Skin epidermis (tissue), 12 donors: Measurements from ENCODE around the gene LTBP1.

Source experiments
- H3K27ac ChIP-seq, 21 experiments: fragments of 200-600 bp; sonication (generic) in 11 of 21; one replicate each; pipeline ENCODE4 v1.5.0; 2020; ENCODE audit warnings: mild to moderate bottlenecking in 3 of 21, inconsistent platforms in 2 of 21, moderate library complexity in 2 of 21
- H3K4me3 ChIP-seq, 7 experiments: fragments of 200-600 bp; sonication (generic) in 2 of 7; one replicate each; pipeline ENCODE4 v1.5.0; 2020; ENCODE audit warnings: inconsistent platforms in 2 of 7, mild to moderate bottlenecking in 2 of 7, moderate library complexity in 1 of 7

Gene LTBP1

DNA sequence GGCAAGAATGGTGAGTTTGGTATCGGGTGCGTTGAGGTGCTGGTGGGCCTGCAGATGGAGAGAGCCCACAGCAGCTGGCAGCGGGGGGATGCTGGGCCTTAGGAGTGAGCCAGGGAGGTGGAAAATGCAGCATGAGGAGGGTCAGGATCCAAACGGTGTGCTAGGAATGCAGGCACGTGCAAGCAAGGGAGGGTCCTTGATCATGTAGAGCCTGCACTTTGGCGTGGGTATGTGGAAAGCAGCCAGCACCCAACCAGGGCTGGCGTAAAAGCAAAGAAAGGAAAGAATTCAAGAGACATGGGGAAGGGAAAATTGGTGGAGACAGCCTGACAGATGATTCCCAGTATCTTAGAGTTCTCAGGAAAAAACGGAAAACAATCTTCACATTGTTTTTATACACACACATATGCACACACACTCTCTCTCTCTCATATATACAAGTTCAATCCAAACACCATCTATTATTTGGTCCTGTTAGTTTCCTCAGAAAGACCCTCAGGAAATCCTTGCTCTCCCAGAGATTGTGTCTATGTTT, 46.3 kb downstream of the LTBP1 start:
- Histone ChIP-seq H3K27ac (no peak overlapping the region), H3K4me3 (no peak overlapping the region)

DNA sequence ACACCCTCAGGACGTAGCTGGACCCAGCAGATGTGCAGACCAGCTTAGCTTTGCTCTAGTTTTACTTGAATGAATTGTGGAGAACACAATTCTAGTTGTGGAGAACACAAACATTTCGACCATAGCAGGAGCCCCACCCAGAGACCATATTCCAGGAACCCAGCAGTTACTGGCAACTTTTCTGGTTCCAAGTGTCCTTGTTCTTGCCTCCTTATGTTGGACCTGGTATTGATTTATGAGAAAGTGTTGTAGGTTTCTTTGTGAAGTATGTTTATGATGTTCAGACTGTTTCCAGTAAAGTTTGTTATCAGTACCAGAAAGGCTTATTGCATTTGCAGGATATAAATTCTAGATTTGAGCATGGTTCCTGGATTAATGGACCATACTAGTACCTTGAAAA, 51.0 kb downstream of the LTBP1 start:
- no peak overlapping the region for H3K4me3 ChIP-seq
- H3K27ac ChIP-seq, result no peak overlapping the region

DNA sequence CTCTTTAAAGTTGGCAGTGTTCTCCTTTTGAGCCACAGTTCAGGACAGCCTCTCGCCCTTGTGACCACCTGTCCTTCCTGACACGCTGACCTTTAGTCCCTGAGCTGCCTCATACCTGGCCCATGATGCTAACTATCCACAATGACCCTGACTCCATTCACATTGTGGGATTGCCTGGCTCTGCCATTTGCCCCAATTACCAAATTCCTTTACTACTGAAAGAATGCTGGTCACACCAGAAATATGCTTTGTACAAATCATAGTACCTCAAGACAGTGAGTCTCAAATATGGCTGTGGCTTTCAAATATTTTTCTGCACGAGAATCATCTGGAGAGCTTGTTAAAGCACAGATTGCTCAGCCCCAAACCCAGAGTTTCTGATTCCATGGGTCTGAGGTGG, 54.2 kb downstream of the LTBP1 start:
- no peak overlapping the region for H3K27ac ChIP-seq
- H3K4me3 ChIP-seq, result no peak overlapping the region

- no peak overlapping the region for H3K27ac ChIP-seq
Observed at GRCh38 chr2:33001823-33002222, 55.1 kb downstream of the LTBP1 start.

DNA sequence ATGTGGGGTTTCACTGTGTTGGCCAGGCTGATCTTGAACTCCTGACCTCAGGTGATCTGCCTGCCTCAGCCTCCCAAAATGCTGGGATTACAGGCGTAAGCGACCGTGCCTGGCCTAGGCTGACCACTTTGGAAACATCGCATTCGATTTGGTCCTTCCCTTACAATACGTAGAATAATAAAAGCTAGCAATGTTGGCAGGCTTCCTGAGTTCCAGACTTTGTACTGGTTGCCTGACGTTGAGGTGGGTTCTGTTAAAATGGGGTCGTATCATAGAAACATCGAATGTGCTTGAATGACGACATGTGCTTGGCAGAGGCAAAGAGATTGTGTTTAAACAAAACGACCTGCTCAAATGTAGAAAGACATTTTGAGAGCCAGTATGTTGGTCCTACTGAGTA, 56.1 kb downstream of the LTBP1 start:
- no peak overlapping the region for H3K4me3 ChIP-seq
- no peak overlapping the region for H3K27ac ChIP-seq

More at GRCh38 chr2:33001823-33002222, 55.1 kb downstream of the LTBP1 start:
- H3K4me3 ChIP-seq, result no peak overlapping the region

- H3K27ac ChIP-seq, result no peak overlapping the region
- H3K4me3 ChIP-seq, result no peak overlapping the region
Observed at GRCh38 chr2:33005057-33005456, 58.3 kb downstream of the LTBP1 start.

- H3K4me3 ChIP-seq, result no peak overlapping the region
Observed at GRCh38 chr2:33008716-33009115, 62.0 kb downstream of the LTBP1 start.

GRCh38 chr2:33009249-33009648, 62.5 kb downstream of the LTBP1 start:
- Histone ChIP-seq H3K27ac (no peak overlapping the region), H3K4me3 (no peak overlapping the region)

More at GRCh38 chr2:33008716-33009115, 62.0 kb downstream of the LTBP1 start:
- H3K27ac ChIP-seq, result no peak overlapping the region

- H3K4me3 ChIP-seq, result no peak overlapping the region
- no peak overlapping the region for H3K27ac ChIP-seq
Observed at GRCh38 chr2:33011373-33011772, 64.6 kb downstream of the LTBP1 start.

DNA sequence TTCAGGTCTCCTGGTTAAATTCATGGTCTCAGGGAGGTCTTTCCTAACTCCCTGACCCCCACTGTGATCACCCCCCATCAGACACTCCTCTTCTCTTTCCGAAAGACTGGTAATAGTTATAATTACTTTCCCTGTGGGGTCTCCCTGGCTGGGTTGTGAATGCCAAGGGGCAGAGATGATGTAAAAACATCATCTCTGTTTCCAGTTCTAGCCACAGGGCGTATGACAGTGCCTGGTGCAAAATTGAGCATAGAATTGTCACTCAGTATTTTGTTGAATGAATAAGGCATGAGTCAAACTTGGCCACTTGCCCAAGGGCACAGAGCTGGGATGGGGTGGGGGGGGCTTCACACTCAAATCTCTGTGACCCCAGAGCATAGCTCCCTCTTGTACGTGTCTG, 65.2 kb downstream of the LTBP1 start:
- Histone ChIP-seq H3K27ac (no peak overlapping the region), H3K4me3 (no peak overlapping the region)

- H3K27ac ChIP-seq, result no peak overlapping the region
- no peak overlapping the region for H3K4me3 ChIP-seq
Observed at GRCh38 chr2:33013684-33014110, 66.9 kb downstream of the LTBP1 start.

DNA sequence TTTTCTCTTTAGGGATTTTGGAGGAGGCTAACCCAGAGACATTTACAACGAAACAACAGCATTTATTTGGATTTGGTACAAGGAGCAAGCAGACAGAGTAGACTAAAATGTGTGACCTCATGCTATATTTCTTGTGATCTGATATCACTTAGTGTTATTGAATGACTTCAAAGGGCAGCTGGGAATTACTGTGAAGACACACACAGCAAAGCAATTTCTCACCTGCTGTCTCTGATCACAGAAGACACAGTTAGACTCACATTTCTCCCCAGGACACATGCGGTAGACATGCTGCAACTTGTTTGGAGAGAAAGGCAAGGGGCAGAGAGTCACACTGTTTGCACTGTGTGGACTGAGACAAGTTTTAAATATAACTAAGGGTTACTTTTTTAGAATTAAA, 67.5 kb downstream of the LTBP1 start:
- no peak overlapping the region for H3K27ac ChIP-seq
- no peak overlapping the region for H3K4me3 ChIP-seq

DNA sequence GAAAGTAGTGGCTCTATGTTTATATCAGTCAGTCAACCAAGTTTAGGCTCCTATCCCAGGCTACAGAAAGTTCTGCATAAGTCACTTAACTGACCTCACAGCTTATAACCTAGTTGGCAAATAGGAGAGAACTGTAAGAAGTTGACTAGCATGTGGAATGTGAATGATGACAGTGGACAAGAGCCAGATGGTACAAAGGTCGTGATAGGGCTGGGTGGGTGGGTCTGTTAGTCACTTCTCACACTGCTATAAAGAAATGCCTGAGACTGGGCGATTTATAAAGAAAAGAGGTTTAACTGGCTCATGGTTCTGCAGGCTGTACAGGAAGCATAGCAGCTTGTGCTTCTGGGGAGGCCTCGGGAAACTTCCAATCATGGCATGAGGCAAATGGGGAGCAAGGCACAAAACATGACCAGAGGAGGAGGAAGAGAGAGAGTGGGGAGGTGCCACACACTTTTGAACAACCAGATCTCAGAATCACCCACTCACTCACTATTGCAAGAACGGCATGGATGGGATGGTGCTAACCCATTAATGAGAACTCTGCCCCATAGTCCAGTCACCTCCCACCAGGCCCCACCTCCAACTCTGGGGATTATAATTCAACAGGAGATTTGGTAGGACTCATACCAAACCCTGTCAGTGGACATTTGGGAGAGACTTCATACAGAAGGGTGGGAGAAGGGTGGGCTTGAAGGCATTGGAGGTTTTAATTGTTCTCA, 68.8 kb downstream of the LTBP1 start:
- H3K27ac ChIP-seq, result no peak overlapping the region
- no peak overlapping the region for H3K4me3 ChIP-seq

DNA sequence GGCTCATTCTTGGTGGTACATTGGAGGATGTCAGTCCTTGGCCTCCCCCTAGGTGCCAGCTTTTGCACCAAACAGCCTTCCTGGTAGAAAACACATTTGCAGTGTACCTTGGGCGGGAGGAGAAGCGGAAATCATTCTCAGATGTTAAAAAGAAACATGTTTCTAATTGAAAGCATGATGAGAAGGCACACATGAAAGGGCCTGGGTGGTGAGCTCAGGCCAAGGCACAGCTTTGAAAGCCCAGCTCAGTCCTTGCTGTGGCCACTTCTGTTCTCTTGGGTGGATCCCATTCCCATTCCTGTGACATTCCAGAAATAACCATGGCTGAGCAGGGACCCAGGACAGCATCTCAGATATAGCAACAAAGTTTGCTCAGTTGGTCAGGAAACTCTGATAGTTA, 71.5 kb downstream of the LTBP1 start:
- no peak overlapping the region for H3K4me3 ChIP-seq
- peak overlapping the region in 1 of 21 experiments; percentile 12 for H3K27ac ChIP-seq

GRCh38 chr2:33019796-33020195, 73.0 kb downstream of the LTBP1 start:
- Histone ChIP-seq H3K27ac (no peak overlapping the region), H3K4me3 (no peak overlapping the region)

- Histone ChIP-seq H3K27ac (no peak overlapping the region), H3K4me3 (no peak overlapping the region)
Observed at GRCh38 chr2:33020883-33021282, 74.1 kb downstream of the LTBP1 start.

- H3K27ac ChIP-seq, result no peak overlapping the region
- H3K4me3 ChIP-seq, result no peak overlapping the region
Observed at GRCh38 chr2:33021542-33022227, 74.9 kb downstream of the LTBP1 start.

GRCh38 chr2:33022395-33022985, 75.7 kb downstream of the LTBP1 start:
- Histone ChIP-seq H3K4me3 (no peak overlapping the region), H3K27ac (peak overlapping the region in 1 of 21 experiments; percentile 30)

DNA sequence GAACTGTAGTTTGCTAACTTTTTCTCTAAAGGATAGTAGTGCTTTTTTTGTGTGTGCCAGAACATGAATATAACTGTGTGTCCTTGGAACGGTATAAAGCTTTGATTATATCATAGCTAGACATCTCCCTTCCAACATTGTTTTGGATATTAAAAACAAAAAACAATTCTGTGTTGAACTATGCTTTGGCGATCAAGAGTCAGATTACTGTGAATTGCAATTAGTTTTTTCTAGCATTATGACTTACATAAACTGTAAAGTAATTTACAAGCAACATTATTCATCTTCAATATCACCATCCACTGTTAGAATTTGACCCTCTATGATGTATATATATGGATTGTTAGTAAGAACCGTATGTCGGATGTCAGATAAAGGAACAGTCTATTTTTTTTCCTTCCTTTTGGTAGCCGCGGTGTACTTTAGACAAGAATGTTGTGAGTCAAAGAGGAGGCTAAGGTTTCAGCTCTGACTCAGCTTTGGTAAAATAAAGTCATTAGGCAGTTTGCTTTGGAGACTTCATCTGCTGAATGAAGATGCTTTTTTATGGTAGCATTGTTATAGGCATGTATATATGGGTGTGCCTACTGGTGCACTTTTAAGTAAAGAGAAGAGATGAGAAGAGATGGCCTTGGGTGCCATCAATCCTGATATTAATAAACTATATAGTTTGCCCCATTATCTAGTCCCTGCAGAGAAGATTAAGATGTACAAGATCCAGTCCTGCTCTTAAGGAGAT, 76.4 kb downstream of the LTBP1 start:
- peak overlapping the region in 2 of 21 experiments; percentile 30 to 53 for H3K27ac ChIP-seq
- H3K4me3 ChIP-seq, result no peak overlapping the region
